MM.1S (cell line): ENCODE data around the gene PRKCB.

ENCODE experiments used
- DNase-seq: peaks from one replicate; pipeline ENCODE4 v3.0.0-alpha.2; 2015
- H2AFZ ChIP-seq: fragments of 300-600 bp; sonication (generic); 2 replicates; pipeline ENCODE4 v1.6.0; 2016; ENCODE audit warnings: antibody characterized with exemption, low read length
- H3F3A ChIP-seq: fragments of 300-600 bp; sonication (generic); 2 replicates; pipeline ENCODE4 v1.6.1; 2016; ENCODE audit warnings: mild to moderate bottlenecking, antibody characterized with exemption, low read length, moderate library complexity, mixed read lengths; ENCODE audit not compliant: insufficient read depth
- H3K27ac ChIP-seq: fragments of 300-600 bp; sonication (generic); 2 replicates; pipeline ENCODE4 v1.5.1; 2016; ENCODE audit warnings: mild to moderate bottlenecking, low read length
- H3K27me3 ChIP-seq: fragments of 300-600 bp; sonication (generic); replicated peaks from 2 replicates; pipeline ENCODE4 v1.6.0; 2016; ENCODE audit warnings: low read length; ENCODE audit not compliant: insufficient read depth
- H3K36me3 ChIP-seq: fragments of 300-600 bp; sonication (generic); replicated peaks from 2 replicates; pipeline ENCODE4 v1.6.1; 2016; ENCODE audit warnings: mild to moderate bottlenecking, low read length, mixed read lengths; ENCODE audit not compliant: insufficient read depth
- H3K4me1 ChIP-seq: fragments of 300-600 bp; sonication (generic); 2 replicates; pipeline ENCODE4 v1.6.1; 2016; ENCODE audit warnings: low read length, mixed read lengths
- H3K4me2 ChIP-seq: fragments of 300-600 bp; sonication (generic); 2 replicates; pipeline ENCODE4 v1.6.0; 2016; ENCODE audit warnings: low read depth, low read length
- H3K4me3 ChIP-seq: fragments of 300-600 bp; sonication (generic); 2 replicates; pipeline ENCODE4 v1.5.1; 2016; ENCODE audit warnings: low read length, mixed read lengths
- H3K79me2 ChIP-seq: fragments of 300-600 bp; sonication (generic); 2 replicates; pipeline ENCODE4 v1.6.1; 2016; ENCODE audit warnings: mixed run types, low read length, mixed read lengths
- H3K9ac ChIP-seq: fragments of 300-600 bp; sonication (generic); 2 replicates; pipeline ENCODE4 v1.6.1; 2016; ENCODE audit warnings: low read length, mixed read lengths
- H3K9me2 ChIP-seq: fragments of 300-600 bp; sonication (generic); replicated peaks from 2 replicates; pipeline ENCODE4 v1.6.1; 2016; ENCODE audit warnings: mild to moderate bottlenecking, low read length, mixed read lengths; ENCODE audit not compliant: insufficient read depth
- H3K9me3 ChIP-seq: fragments of 300-600 bp; sonication (generic); replicated peaks from 2 replicates; pipeline ENCODE4 v1.6.1; 2016; ENCODE audit warnings: mild to moderate bottlenecking, low read length, mixed read lengths; ENCODE audit not compliant: insufficient read depth
- H4K20me1 ChIP-seq: fragments of 300-600 bp; sonication (generic); 2 replicates; pipeline ENCODE4 v1.6.1; 2016; ENCODE audit warnings: mild to moderate bottlenecking, low read length, moderate library complexity, mixed read lengths; ENCODE audit not compliant: insufficient read depth
- EZH2 ChIP-seq: fragments of 300-600 bp; sonication (generic); optimal IDR thresholded peaks from 2 replicates; pipeline ENCODE3; 2017; ENCODE audit warnings: low read depth, mild to moderate bottlenecking, antibody characterized with exemption, low read length, mixed read lengths
- EZH2phosphoT487 ChIP-seq: fragments of 300-600 bp; sonication (generic); IDR thresholded peaks from 2 replicates; pipeline ENCODE4 v1.6.1; 2018; ENCODE audit warnings: antibody characterized with exemption, low read length
- TF ChIP-seq, protein P1 (sequence below): fragments of 300-600 bp; sonication (generic); IDR thresholded peaks from 2 replicates; pipeline ENCODE4 v1.5.1; 2016; ENCODE audit warnings: antibody characterized with exemption, low read length, mixed read lengths

PRKCB gene

DNA sequence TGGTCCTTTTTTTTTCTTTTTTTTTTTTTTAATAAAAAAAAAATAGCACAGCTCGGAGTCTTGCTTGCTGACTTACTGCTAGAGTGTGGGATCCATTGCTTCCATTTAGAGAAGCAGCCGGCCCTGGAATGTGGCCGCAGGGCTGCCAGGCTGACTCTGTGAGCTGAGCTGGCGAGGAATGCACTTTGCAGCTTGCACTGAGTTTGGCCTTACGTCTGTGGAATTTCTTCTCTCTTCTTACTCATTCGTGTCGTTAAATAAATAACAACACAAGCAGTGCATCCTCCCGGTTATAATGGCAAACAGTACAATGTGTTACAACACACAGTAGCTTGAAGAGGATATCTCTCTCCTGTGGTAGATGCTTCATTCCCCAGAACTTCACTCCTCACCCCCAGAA lies 69.2 kb downstream of the PRKCB start:
- no peak for DNase-seq

DNA sequence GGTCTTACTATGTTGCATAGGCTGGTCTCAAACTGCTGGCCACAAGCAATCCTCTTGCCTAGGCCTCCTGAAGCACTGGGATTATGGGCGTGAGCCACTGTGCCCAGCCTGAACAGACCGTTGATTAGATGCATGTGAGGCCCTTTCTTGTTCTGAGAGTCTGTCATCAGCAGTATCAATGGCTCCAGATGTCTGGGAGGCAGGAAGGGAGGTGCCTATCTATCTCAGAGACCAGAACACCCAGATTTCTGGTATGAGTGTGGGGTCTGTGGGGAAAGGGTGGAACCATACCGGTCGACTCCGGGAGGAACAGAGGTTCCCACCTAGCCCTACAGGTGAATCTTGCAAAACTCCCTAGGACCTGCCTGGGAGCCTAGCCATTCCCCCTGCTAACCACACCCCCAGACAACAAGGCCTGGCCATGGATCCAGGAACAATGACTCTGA lies 71.7 kb downstream of the PRKCB start:
- Histone ChIP-seq H3K4me3 (no peak overlapping the region), H3K9ac (no peak overlapping the region), H3K36me3 (no peaks in the 10 kb centered on the region), H3K27me3 (no peaks in the 10 kb centered on the region), H3K27ac (no peak overlapping the region), H2AFZ (no peak overlapping the region), H4K20me1 (no peaks in the 10 kb centered on the region), H3K9me2 (no peaks in the 10 kb centered on the region), H3K4me1 (no peaks in the 10 kb centered on the region), H3K79me2 (no peaks in the 10 kb centered on the region), H3K4me2 (no peak overlapping the region), H3K9me3 (no peaks in the 10 kb centered on the region), H3F3A (no peaks in the 10 kb centered on the region)
- no peak for DNase-seq
- TF ChIP-seq EZH2 (no peak), EZH2phosphoT487 (no peak)
- TF ChIP-seq, protein P1, sequence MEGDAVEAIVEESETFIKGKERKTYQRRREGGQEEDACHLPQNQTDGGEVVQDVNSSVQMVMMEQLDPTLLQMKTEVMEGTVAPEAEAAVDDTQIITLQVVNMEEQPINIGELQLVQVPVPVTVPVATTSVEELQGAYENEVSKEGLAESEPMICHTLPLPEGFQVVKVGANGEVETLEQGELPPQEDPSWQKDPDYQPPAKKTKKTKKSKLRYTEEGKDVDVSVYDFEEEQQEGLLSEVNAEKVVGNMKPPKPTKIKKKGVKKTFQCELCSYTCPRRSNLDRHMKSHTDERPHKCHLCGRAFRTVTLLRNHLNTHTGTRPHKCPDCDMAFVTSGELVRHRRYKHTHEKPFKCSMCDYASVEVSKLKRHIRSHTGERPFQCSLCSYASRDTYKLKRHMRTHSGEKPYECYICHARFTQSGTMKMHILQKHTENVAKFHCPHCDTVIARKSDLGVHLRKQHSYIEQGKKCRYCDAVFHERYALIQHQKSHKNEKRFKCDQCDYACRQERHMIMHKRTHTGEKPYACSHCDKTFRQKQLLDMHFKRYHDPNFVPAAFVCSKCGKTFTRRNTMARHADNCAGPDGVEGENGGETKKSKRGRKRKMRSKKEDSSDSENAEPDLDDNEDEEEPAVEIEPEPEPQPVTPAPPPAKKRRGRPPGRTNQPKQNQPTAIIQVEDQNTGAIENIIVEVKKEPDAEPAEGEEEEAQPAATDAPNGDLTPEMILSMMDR: no peak

More for the DNA sequence above, 69.2 kb downstream of the PRKCB start:
- Histone ChIP-seq H3F3A (no peaks in the 10 kb centered on the region), H3K9me2 (no peaks in the 10 kb centered on the region), H3K36me3 (no peaks in the 10 kb centered on the region), H3K4me3 (no peak overlapping the region), H4K20me1 (no peaks in the 10 kb centered on the region), H3K27me3 (no peaks in the 10 kb centered on the region), H3K79me2 (no peaks in the 10 kb centered on the region), H3K4me2 (no peak overlapping the region), H3K4me1 (no peaks in the 10 kb centered on the region), H3K27ac (no peak overlapping the region), H3K9me3 (no peaks in the 10 kb centered on the region), H2AFZ (no peak overlapping the region), H3K9ac (no peak overlapping the region)
- TF ChIP-seq EZH2phosphoT487 (no peak), EZH2 (no peak)
- TF ChIP-seq, protein P1: no peak

DNA sequence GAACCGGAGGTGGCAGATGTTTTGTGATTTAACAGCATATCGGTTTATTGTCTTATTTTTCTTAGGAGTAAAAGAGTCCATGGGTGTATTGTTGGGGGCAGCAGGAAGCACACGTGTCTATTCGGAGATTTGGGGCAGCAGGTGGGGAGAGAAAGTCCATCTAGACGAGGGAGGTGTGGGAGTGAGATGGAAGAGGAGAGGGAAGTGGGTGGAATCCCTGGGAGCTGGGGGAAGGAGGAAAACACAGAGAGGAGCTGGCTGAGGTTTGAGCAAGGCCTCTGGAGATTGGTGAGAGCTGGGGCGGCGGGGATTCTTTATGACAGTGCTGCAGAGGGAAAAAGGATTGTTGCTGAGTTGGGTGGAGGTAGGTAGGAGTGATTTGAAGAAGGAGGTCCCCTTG lies 72.1 kb downstream of the PRKCB start:
- Histone ChIP-seq H3K27me3 (no peaks in the 10 kb centered on the region), H3K27ac (no peak overlapping the region), H3K9ac (no peak overlapping the region), H3K4me2 (no peak overlapping the region), H4K20me1 (no peaks in the 10 kb centered on the region), H3K4me3 (no peak overlapping the region), H3K4me1 (no peaks in the 10 kb centered on the region), H3K36me3 (no peaks in the 10 kb centered on the region), H3K9me2 (no peaks in the 10 kb centered on the region), H3F3A (no peaks in the 10 kb centered on the region), H2AFZ (no peak overlapping the region), H3K9me3 (no peaks in the 10 kb centered on the region), H3K79me2 (no peaks in the 10 kb centered on the region)
- no peak for DNase-seq
- TF ChIP-seq, protein P1: no peak
